ENCODE measurements around the gene ZBTB40. TPM values are rescaled to one million over a fixed set of nuclear protein-coding genes. Genes with fewer than 3 reads are reported as not detected.

Gene ZBTB40
- total RNA-seq, 4 donors from 2014 or later: 5.9 to 14.3 (median 8.8) TPM

- H3K4me1 ChIP-seq: peaks cover 0 to 16% (median 6%) of the 10 kb centered on the region in 3 donors
- peaks cover 0 to 55% (median 4%) of the 10 kb centered on the region in 3 donors for H3K36me3 ChIP-seq
- H3K4me3 ChIP-seq: no peak overlapping the region
- H3K27me3 ChIP-seq: no peaks in the 10 kb centered on the region
- TF ChIP-seq CTCF (IDR thresholded peaks at IDR 0.05) (no peak), POLR2A (IDR thresholded peaks at IDR 0.05) (no peak)
- DNase-seq: no peak
- 86 to 90% methylated on average over 2 of the region's 2 CpGs for WGBS, 2 donors
- no peaks in the 10 kb centered on the region for H3K9me3 ChIP-seq
- intact Hi-C loops (cut with DNase I): no loop called here
- H3K27ac ChIP-seq: no peak overlapping the region
Measured at GRCh38 chr1:22498463-22498862, 46.8 kb downstream of the ZBTB40 start.

- no peak for DNase-seq
- intact Hi-C loops (cut with DNase I): no loop called here
- 59 to 87% methylated on average over 4 of the region's 4 CpGs for WGBS, 2 donors
- Histone ChIP-seq H3K9me3 (no peaks in the 10 kb centered on the region), H3K4me1 (peaks cover 0 to 16% (median 6%) of the 10 kb centered on the region in 3 donors), H3K27ac (no peak overlapping the region), H3K4me3 (no peak overlapping the region), H3K27me3 (no peaks in the 10 kb centered on the region), H3K36me3 (peaks cover 0 to 50% (median 4%) of the 10 kb centered on the region in 3 donors)
- no peak for TF ChIP-seq POLR2A (IDR thresholded peaks at IDR 0.05)
- TF ChIP-seq CTCF (IDR thresholded peaks at IDR 0.05): no peak
Measured at GRCh38 chr1:22500058-22500457, 48.4 kb downstream of the ZBTB40 start.

- DNase-seq: no peak
- H3K4me1 ChIP-seq: peaks cover 0 to 16% (median 6%) of the 10 kb centered on the region in 3 donors
- WGBS, 2 donors: 13 to 20% methylated on average over 6 of the region's 6 CpGs
Measured at GRCh38 chr1:22500471-22500870, 48.8 kb downstream of the ZBTB40 start.

GRCh38 chr1:22502202-22502601 is 50.6 kb downstream of the ZBTB40 start:
- H3K27me3 ChIP-seq: no peaks in the 10 kb centered on the region
- no peak for DNase-seq
- no peaks in the 10 kb centered on the region for H3K9me3 ChIP-seq
- intact Hi-C loops (cut with DNase I): no loop called here
- H3K4me3 ChIP-seq: no peak overlapping the region
- peaks cover 0 to 16% (median 6%) of the 10 kb centered on the region in 3 donors for H3K4me1 ChIP-seq
- peaks cover 0 to 49% (median 0%) of the 10 kb centered on the region in 3 donors for H3K36me3 ChIP-seq
- WGBS, 2 donors: 90 to 93% methylated on average over 1 of the region's 1 CpG
- H3K27ac ChIP-seq: no peak overlapping the region
- TF ChIP-seq POLR2A (IDR thresholded peaks at IDR 0.05): no peak
- TF ChIP-seq CTCF (IDR thresholded peaks at IDR 0.05): no peak

More at GRCh38 chr1:22500471-22500870, 48.8 kb downstream of the ZBTB40 start:
- Histone ChIP-seq H3K9me3 (no peaks in the 10 kb centered on the region), H3K27ac (no peak overlapping the region), H3K27me3 (no peaks in the 10 kb centered on the region), H3K36me3 (peaks cover 0 to 47% (median 4%) of the 10 kb centered on the region in 3 donors), H3K4me3 (no peak overlapping the region)
- TF ChIP-seq POLR2A (IDR thresholded peaks at IDR 0.05): no peak
- TF ChIP-seq CTCF (IDR thresholded peaks at IDR 0.05): no peak
- intact Hi-C loops (cut with DNase I): no loop called here

GRCh38 chr1:22503721-22504410 is 52.2 kb downstream of the ZBTB40 start:
- H3K27ac ChIP-seq: no peak overlapping the region
- DNase-seq: no peak
- TF ChIP-seq CTCF (IDR thresholded peaks at IDR 0.05) (no peak), POLR2A (IDR thresholded peaks at IDR 0.05) (no peak)
- no peaks in the 10 kb centered on the region for H3K9me3 ChIP-seq
- H3K4me3 ChIP-seq: no peak overlapping the region
- intact Hi-C loops (cut with DNase I): no loop called here
- peaks cover 0 to 60% (median 0%) of the 10 kb centered on the region in 3 donors for H3K36me3 ChIP-seq
- H3K27me3 ChIP-seq: no peaks in the 10 kb centered on the region
- 58 to 61% methylated on average over 2 of the region's 2 CpGs for WGBS, 2 donors
- H3K4me1 ChIP-seq: peaks cover 0 to 16% (median 6%) of the 10 kb centered on the region in 3 donors

Data from esophagus squamous epithelium (tissue), 5 donors.